GM13977 (cell line): Measurements from ENCODE around the gene HDAC10.

ENCODE experiments used
- DNase-seq: peaks from one replicate; pipeline ENCODE4 v3.0.0; 2012; ENCODE audit warnings: low spot score
- in situ Hi-C: fragments of 300-500 bp; cut with MboI; formaldehyde crosslinking; loops from one replicate; pipeline ENCODE4 v1.12.0; 2022; ENCODE audit warnings: low sequenced_read_pairs, low pct_unique_long_range_greater_than_20kb, mixed read lengths, inconsistent platforms; ENCODE audit not compliant: unreplicated experiment
- TF ChIP-seq, protein P1 (sequence below): IDR thresholded peaks from 2 replicates; pipeline ENCODE4 v1.5.1; 2012; ENCODE audit warnings: mild to moderate bottlenecking, control low read depth; ENCODE audit not compliant: insufficient read depth; ENCODE audit errors: extremely low read depth, missing control alignments

Gene HDAC10

DNA sequence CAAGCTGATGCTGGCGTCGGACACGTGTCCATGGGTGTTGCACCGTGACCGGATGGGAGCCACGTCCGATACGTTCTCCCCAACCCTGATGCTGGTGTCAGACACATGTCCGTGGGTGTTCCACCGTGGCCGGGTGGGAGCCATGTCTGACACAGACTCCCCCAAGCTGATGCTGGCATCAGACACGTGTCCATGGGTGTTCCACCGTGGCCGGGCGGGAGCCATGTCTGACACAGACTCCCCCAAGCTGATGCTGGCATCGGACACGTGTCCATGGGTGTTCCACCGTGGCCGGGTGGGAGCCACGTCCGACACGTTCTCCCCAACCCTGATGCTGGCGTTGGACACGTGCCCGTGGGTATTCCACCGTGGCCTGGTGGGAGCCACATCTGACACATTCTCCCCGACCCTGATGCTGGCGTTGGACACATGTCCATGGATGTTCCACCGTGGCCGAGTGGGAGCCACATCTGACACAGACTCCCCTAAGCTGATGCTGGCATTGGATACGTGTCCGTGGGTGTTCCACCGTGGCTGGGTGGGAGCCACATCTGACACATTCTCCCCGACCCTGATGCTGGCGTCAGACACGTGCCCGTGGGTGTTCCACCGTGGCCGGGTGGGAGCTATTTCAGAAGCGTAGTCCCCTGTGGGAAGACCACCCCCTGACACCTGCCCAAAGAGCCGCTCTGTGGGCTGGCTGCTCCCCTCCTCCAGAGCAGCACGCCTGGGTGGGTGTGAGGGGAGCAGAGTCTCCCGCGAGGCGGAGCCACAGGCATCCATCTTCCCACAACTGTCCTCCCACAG is 30.3 kb downstream of the HDAC10 start:
- TF ChIP-seq, protein P1, sequence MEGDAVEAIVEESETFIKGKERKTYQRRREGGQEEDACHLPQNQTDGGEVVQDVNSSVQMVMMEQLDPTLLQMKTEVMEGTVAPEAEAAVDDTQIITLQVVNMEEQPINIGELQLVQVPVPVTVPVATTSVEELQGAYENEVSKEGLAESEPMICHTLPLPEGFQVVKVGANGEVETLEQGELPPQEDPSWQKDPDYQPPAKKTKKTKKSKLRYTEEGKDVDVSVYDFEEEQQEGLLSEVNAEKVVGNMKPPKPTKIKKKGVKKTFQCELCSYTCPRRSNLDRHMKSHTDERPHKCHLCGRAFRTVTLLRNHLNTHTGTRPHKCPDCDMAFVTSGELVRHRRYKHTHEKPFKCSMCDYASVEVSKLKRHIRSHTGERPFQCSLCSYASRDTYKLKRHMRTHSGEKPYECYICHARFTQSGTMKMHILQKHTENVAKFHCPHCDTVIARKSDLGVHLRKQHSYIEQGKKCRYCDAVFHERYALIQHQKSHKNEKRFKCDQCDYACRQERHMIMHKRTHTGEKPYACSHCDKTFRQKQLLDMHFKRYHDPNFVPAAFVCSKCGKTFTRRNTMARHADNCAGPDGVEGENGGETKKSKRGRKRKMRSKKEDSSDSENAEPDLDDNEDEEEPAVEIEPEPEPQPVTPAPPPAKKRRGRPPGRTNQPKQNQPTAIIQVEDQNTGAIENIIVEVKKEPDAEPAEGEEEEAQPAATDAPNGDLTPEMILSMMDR, result no peak
- in situ Hi-C loops, result no loop called here
- DNase-seq, result no peak

DNA sequence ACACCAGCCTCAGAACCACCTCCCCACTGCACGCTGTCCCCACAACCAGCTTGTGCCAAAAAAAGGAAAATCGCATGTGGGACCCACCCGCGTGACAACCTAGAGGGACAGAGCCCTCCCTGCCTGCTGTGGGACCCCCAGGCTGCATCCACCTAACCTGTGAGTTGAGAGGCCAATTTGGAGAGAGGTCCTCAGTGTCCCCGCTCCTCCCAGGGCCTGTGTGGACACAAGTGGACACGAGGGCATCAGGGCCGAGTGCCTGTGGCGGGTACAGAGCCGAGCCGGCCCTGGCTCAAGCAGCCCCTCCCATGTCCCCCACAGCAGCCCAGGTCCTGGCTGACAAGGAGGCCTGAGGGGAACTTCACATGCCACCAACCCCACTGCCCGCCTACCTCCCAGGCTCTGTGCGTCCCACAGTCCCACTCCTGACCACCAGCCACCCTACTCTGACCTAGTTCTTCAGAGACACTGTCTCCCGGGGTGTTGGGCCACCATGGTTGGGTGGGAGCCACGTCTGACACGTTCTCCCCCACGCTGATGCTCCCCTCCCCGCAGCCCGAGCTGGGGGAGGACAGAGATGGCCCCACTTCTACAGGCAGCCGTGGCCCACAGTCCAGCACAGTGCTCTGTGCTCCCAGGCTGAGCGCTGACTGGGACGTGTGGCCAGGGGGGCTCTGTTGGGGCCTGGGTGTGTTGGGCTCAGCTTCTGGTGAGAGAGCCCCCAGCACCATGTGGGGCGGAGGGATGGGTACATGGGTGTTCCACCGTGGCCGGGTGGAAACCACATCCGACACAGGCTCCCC is 31.1 kb downstream of the HDAC10 start:
- in situ Hi-C loops, result no loop called here
- TF ChIP-seq, protein P1, result no peak
- no peak for DNase-seq

DNA sequence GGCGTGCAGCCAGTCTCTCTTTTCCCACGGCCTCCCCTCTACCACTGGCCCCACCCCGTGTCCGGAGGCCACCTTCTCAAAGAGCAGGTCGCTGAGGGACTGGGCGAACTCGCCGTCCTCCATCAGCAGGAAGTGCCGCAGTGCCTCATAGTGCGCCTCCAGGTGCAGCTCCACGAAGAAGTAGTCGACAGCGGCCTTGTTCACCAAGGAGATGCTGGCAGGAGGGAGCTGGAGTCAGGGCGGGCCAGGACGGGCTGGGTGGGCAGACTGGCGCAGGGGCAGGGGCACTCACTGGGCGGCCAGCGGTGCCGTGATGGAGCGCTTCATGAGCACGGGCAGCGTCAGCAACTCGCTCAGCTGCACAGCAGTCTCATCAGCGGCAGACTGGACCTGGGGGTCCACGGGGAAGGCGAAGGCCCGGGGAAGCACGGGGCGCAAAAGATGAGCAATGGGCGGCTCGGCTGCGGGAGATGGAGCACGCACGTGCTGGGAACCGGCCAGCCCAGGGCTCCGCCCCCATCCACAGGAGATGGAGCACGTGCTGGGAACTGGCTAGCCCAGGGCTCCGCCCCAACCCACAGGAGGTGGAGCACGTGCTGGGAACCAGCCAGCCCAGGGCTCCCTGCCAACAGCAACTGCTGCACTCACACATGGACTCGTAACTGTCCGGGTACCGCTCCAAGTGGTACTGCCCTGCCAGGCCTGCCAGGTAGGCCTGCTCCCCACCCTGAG is 31.9 kb downstream of the HDAC10 start:
- DNase-seq, result no peak
- TF ChIP-seq, protein P1, result no peak
- in situ Hi-C loops, result no loop called here

DNA sequence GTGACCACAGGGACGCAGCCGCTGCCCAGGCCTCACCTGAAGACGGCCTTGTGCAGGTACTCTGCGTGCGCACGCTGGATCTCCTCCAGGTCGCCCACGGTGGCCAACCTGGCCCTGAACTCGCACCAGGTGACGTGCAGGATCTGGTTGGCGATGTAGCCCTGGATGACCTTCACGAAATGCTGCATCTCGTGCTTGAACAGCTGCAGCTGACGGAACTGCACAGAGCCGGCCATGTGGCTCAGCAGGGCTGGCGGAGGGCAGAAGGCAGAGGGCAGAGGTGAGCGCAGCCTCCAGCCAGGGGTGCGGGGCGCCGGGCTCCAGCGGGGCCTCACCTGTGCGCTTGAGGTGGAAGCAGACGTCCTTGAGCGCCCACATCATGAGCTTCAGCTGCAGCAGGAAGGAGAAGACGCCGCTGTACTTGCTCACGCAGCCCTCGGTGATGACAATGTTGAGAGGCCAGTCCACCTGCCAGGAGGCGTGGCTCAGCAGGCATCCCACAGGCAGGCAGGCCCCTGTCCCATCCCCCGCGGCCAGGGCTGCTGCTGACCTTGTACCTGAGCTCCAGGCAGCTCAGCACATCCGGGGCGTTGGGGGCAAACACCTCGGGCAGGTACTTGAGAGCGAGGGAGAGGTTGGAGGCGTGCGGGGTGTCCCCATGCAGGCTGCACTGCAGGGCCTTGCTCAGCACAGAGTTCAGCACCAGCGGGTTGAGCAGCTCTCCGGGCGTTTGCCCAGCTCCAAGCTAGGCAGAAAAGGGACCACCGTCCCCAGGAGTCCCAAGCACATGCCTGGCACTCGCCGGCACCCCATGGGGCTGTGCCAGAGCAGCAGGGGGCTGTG is 32.7 kb downstream of the HDAC10 start:
- in situ Hi-C loops, result no loop called here
- no peak for DNase-seq
- TF ChIP-seq, protein P1, result no peak

DNA sequence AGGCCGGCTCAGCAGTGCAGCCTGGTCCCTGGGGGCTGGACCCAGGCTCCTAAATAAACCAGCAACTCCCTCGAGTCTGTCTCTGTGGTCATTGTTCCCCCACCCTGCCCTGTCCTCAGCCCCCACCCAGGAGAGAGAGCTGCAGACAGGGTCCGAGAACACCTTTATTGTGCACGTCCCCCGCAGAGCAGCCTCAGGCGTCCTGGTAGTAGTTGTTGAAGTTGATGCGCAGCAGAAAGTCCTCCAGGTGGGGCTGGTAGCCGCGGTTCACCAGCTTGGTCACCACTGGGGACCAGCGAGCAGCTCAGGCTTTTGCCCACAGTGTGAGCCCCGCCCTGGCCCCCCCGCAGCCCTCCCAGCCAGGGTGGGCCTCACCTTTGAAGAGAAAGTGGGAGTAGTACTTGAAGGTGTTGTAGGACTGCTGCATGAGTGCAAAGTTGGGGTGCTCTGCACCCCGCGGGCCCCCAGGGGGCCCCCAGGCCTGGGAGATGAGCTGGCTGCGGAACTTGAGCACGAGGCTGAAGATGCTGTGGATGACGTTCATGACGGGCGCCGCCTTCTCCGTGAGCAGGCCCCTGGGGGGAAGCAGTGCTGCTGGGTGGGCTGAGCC is 33.4 kb downstream of the HDAC10 start:
- TF ChIP-seq, protein P1, result no peak
- DNase-seq, result no peak

More for the DNA sequence above, 33.4 kb downstream of the HDAC10 start:
- in situ Hi-C loops, result no loop called here
